22Rv1 (cell line): ENCODE measurements around the gene OS9.

ENCODE experiments used
- H3K27ac ChIP-seq: fragments of 450-650 bp; 2 replicates; pipeline ENCODE4 v1.5.1; 2017
- CTCF ChIP-seq: fragments of 450-650 bp; IDR thresholded peaks from 2 replicates; pipeline ENCODE4 v1.5.1; 2017; ENCODE audit warnings: mild to moderate bottlenecking
- ZFX ChIP-seq: fragments of 450-650 bp; IDR thresholded peaks from 2 replicates; pipeline ENCODE4 v1.6.1; 2017; ENCODE audit warnings: antibody characterized with exemption, borderline replicate concordance

Gene OS9

GRCh38 chr12:57726884-57727757 lies 33.2 kb downstream of the OS9 start:
- H3K27ac ChIP-seq: peak overlapping the region; percentile 96
- no peak for TF ChIP-seq ZFX
- TF ChIP-seq CTCF: 0 out of 2 replicates have a peak, but pooled peaks have one; percentile 4

GRCh38 chr12:57727758-57728395 lies 33.9 kb downstream of the OS9 start:
- peak overlapping the region; percentile 96 for H3K27ac ChIP-seq
- no peak for TF ChIP-seq CTCF
- TF ChIP-seq ZFX: no peak

- TF ChIP-seq CTCF: no peak
- TF ChIP-seq ZFX: no peak
Observed at GRCh38 chr12:57729321-57729844, 35.5 kb downstream of the OS9 start.

GRCh38 chr12:57730336-57731067 lies 36.6 kb downstream of the OS9 start:
- no peak for TF ChIP-seq CTCF
- no peak for TF ChIP-seq ZFX
- H3K27ac ChIP-seq: no peak overlapping the region

More at GRCh38 chr12:57729321-57729844, 35.5 kb downstream of the OS9 start:
- H3K27ac ChIP-seq: no peak overlapping the region

GRCh38 chr12:57731411-57732080 lies 37.6 kb downstream of the OS9 start:
- H3K27ac ChIP-seq: no peak overlapping the region
- no peak for TF ChIP-seq ZFX
- no peak for TF ChIP-seq CTCF

- TF ChIP-seq ZFX (no peak), CTCF (no peak)
- H3K27ac ChIP-seq: no peak overlapping the region
Observed at GRCh38 chr12:57732270-57732669, 38.3 kb downstream of the OS9 start.
